H1 (cell line): ENCODE results near the gene RAP1A. TPM values are rescaled to one million over a fixed set of nuclear protein-coding genes. Genes with fewer than 3 reads are reported as not detected.

Experiments used
- CTCF ChIA-PET: fragments of 300-600 bp; sonication (Branson Sonifier 250); formaldehyde crosslinking; loops from one replicate; lab custom pipeline; 2021; ENCODE audit not compliant: partially characterized antibody; lab: Charles Lee
- POLR2A ChIA-PET: fragments of 300-600 bp; sonication (Branson Sonifier 250); formaldehyde crosslinking; loops from one replicate; lab custom pipeline; 2021; ENCODE audit warnings: inconsistent platforms; ENCODE audit not compliant: partially characterized antibody; lab: Charles Lee
- DNase-seq, 2 experiments: peaks; one replicate each; pipeline versions ENCODE4 v3.0.0 to v3.0.0-alpha.2; 2010 to 2022; ENCODE audit warnings: low spot score in 2 of 2, low read depth in 1 of 2, mixed read lengths in 1 of 2
- FAIRE-seq: peaks from 2 replicates; lab custom pipeline; 2011; peaks lifted over from hg19 to GRCh38; lab: Jason Lieb, UNC
- H2AFZ ChIP-seq: 2 replicates; pipeline ENCODE4 v1.8.1; 2012; ENCODE audit warnings: low read length, inconsistent platforms
- H2AK5ac ChIP-seq: 2 replicates; pipeline ENCODE4 v1.6.1; 2013; ENCODE audit warnings: low read depth, low read length
- H2BK120ac ChIP-seq: replicated peaks from 2 replicates; pipeline ENCODE3; 2013; ENCODE audit warnings: low read depth, low read length, inconsistent platforms
- H2BK12ac ChIP-seq: 2 replicates; pipeline ENCODE4 v1.6.1; 2013; ENCODE audit warnings: low read depth, low read length
- H2BK15ac ChIP-seq: 2 replicates; pipeline ENCODE4 v1.6.1; 2013; ENCODE audit warnings: low read length
- H2BK20ac ChIP-seq: 2 replicates; pipeline ENCODE4 v1.6.1; 2013; ENCODE audit warnings: low read length
- H2BK5ac ChIP-seq: 2 replicates; pipeline ENCODE4 v1.6.1; 2013; ENCODE audit warnings: low read depth, low read length
- H3K14ac ChIP-seq: 2 replicates; pipeline ENCODE4 v1.6.1; 2013; ENCODE audit warnings: inconsistent platforms; ENCODE audit not compliant: insufficient read length
- H3K18ac ChIP-seq: 2 replicates; pipeline ENCODE4 v1.6.1; 2013; ENCODE audit warnings: low read length; ENCODE audit errors: extremely low read depth
- H3K23ac ChIP-seq: 2 replicates; pipeline ENCODE4 v1.6.1; 2013; ENCODE audit warnings: inconsistent platforms; ENCODE audit not compliant: insufficient read length
- H3K23me2 ChIP-seq: 2 replicates; pipeline ENCODE4 v1.6.1; 2013; ENCODE audit warnings: low read depth, low read length
- H3K27ac ChIP-seq: 2 replicates; pipeline ENCODE4 v1.6.1; 2011; ENCODE audit warnings: low read depth, low read length, inconsistent platforms
- H3K27me3 ChIP-seq, 4 experiments: replicated peaks in 1 of 4; 1 replicate in 1 of 4; 2 replicates in 3 of 4; pipeline versions ENCODE4 v1.6.1 to v1.8.1; 2011 to 2013; ENCODE audit warnings: low read length in 3 of 4, mild to moderate bottlenecking in 3 of 4, inconsistent platforms in 2 of 4, mixed read lengths in 2 of 4, moderate library complexity in 1 of 4; ENCODE audit not compliant: control insufficient read depth in 3 of 4, insufficient read depth in 3 of 4; ENCODE audit errors: extremely low read depth in 1 of 4
- H3K36me3 ChIP-seq, 4 experiments: 2 replicates each; pipeline versions ENCODE4 v1.6.1 to v1.8.1; 2011 to 2013; ENCODE audit warnings: mild to moderate bottlenecking in 4 of 4, low read length in 3 of 4, moderate library complexity in 2 of 4, control low read depth in 1 of 4, inconsistent platforms in 1 of 4; ENCODE audit not compliant: insufficient read depth in 4 of 4, control insufficient read depth in 2 of 4
- H3K4ac ChIP-seq: replicated peaks from 2 replicates; pipeline ENCODE3; 2013; ENCODE audit warnings: low read length, low read depth, mixed read lengths, inconsistent platforms; ENCODE audit not compliant: insufficient read length
- H3K4me1 ChIP-seq, 4 experiments: replicated peaks in 1 of 4; 1 replicate in 1 of 4; 2 replicates in 3 of 4; pipeline versions ENCODE4 v1.6.1 to v1.8.1; 2011 to 2013; ENCODE audit warnings: low read length in 3 of 4, inconsistent platforms in 2 of 4, mixed read lengths in 1 of 4; ENCODE audit not compliant: insufficient read depth in 4 of 4, control insufficient read depth in 3 of 4
- H3K4me2 ChIP-seq, 2 experiments: 2 replicates each; pipeline versions ENCODE4 v1.6.1 to v1.8.1; 2011 to 2013; ENCODE audit warnings: low read depth in 2 of 2, low read length in 2 of 2, control low read depth in 1 of 2, inconsistent platforms in 1 of 2, mild to moderate bottlenecking in 1 of 2; ENCODE audit not compliant: insufficient read depth in 1 of 2
- H3K4me3 ChIP-seq, 4 experiments: fragments of 200-600, 300-600 bp in 1 of 4; sonication (generic), shearing (Covaris generic), sonication (Bioruptor Twin) in 1 of 4; 2 replicates each; pipeline versions ENCODE4 v1.5.1 to v1.8.1; 2011 to 2016; ENCODE audit warnings: low read length in 4 of 4, low read depth in 3 of 4, control low read depth in 2 of 4, inconsistent platforms in 2 of 4, mild to moderate bottlenecking in 2 of 4, mixed read lengths in 1 of 4, moderate library complexity in 1 of 4; ENCODE audit not compliant: insufficient read depth in 2 of 4; ENCODE audit errors: extremely low read depth in 1 of 4
- H3K56ac ChIP-seq: replicated peaks from 2 replicates; pipeline ENCODE3; 2013; ENCODE audit warnings: low read depth, mild to moderate bottlenecking, mixed read lengths, low read length, inconsistent platforms; ENCODE audit not compliant: insufficient read length
- H3K79me1 ChIP-seq: 2 replicates; pipeline ENCODE4 v1.6.1; 2013; ENCODE audit warnings: low read depth, low read length, control low read depth
- H3K79me2 ChIP-seq, 2 experiments: 2 replicates each; pipeline versions ENCODE4 v1.6.1 to v1.8.1; 2012 to 2013; ENCODE audit warnings: low read length in 2 of 2, mild to moderate bottlenecking in 2 of 2, inconsistent platforms in 1 of 2; ENCODE audit not compliant: insufficient read depth in 2 of 2, control insufficient read depth in 1 of 2
- H3K9ac ChIP-seq, 4 experiments: replicated peaks in 1 of 4; 1 replicate in 1 of 4; 2 replicates in 3 of 4; pipeline versions ENCODE4 v1.6.1 to v1.8.1; 2011 to 2013; ENCODE audit warnings: low read depth in 3 of 4, low read length in 3 of 4, control low read depth in 2 of 4, mild to moderate bottlenecking in 2 of 4, moderate library complexity in 2 of 4, inconsistent platforms in 1 of 4; ENCODE audit errors: extremely low read depth in 1 of 4
- H3K9me3 ChIP-seq, 2 experiments: 2 replicates each; pipeline versions ENCODE4 v1.6.1 to v1.8.1; 2012 to 2013; ENCODE audit warnings: mild to moderate bottlenecking in 2 of 2, moderate library complexity in 2 of 2, control low read depth in 1 of 2, inconsistent platforms in 1 of 2, low read depth in 1 of 2, low read length in 1 of 2, mixed read lengths in 1 of 2; ENCODE audit not compliant: insufficient read depth in 2 of 2
- H4K20me1 ChIP-seq, 2 experiments: replicated peaks in 1 of 2; 2 replicates each; pipeline versions ENCODE3 to v1.8.1; 2011 to 2013; ENCODE audit warnings: inconsistent platforms in 2 of 2, low read length in 2 of 2, mild to moderate bottlenecking in 1 of 2; ENCODE audit not compliant: insufficient read depth in 2 of 2, control insufficient read depth in 1 of 2
- H4K5ac ChIP-seq: 2 replicates; pipeline ENCODE4 v1.6.1; 2013; ENCODE audit warnings: low read length, low read depth, mixed read lengths, inconsistent platforms; ENCODE audit not compliant: insufficient read length
- H4K8ac ChIP-seq: 2 replicates; pipeline ENCODE4 v1.8.0; 2013; ENCODE audit warnings: mild to moderate bottlenecking, moderate library complexity, low read length, inconsistent platforms; ENCODE audit not compliant: insufficient read depth; ENCODE audit errors: extremely low read depth
- H4K91ac ChIP-seq: replicated peaks from 2 replicates; pipeline ENCODE3; 2013; ENCODE audit warnings: low read length, mixed read lengths, inconsistent platforms; ENCODE audit not compliant: insufficient read length
- BACH1 ChIP-seq: IDR thresholded peaks from 2 replicates; pipeline ENCODE4 v1.6.1; 2012; ENCODE audit warnings: low read length, improper control_type of control experiment
- KDM5A ChIP-seq: fragments of 200-600 bp; IDR thresholded peaks from 2 replicates; pipeline ENCODE4 v1.7.1; 2012; ENCODE audit warnings: mild to moderate bottlenecking, low read length, inconsistent platforms, mixed read lengths
- POLR2AphosphoS5 ChIP-seq: IDR thresholded peaks from 2 replicates; pipeline ENCODE4 v1.6.1; 2011; ENCODE audit warnings: low read depth, low read length
- RAD21 ChIP-seq, 2 experiments: IDR thresholded peaks in 1 of 2; conservative IDR thresholded peaks in 1 of 2; 2 replicates each; pipeline ENCODE4 v1.6.1; 2011; ENCODE audit warnings: low read depth in 2 of 2, low read length in 2 of 2, improper control_type of control experiment in 1 of 2, inconsistent platforms in 1 of 2, mild to moderate bottlenecking in 1 of 2, moderate library complexity in 1 of 2
- RNF2 ChIP-seq: fragments of 200-900, 300-1000 bp; sonication (generic); IDR thresholded peaks from 2 replicates; pipeline ENCODE4 v1.7.1; 2016; ENCODE audit warnings: borderline replicate concordance, low read depth, mild to moderate bottlenecking, antibody characterized with exemption, low read length; ENCODE audit not compliant: poor library complexity, severe bottlenecking; ENCODE audit errors: missing control alignments
- TAF7 ChIP-seq: optimal IDR thresholded peaks from 2 replicates; pipeline ENCODE3; 2011; ENCODE audit warnings: low read depth, mild to moderate bottlenecking, inconsistent platforms, low read length, moderate library complexity, borderline replicate concordance
- TBP ChIP-seq: IDR thresholded peaks from 2 replicates; pipeline ENCODE4 v1.6.1; 2011; ENCODE audit warnings: low read depth, low read length, improper control_type of control experiment
- WGBS, 2 experiments: shearing (Covaris generic) in 1 of 2; methylation state at CpG; one replicate each; pipeline versions ENCODE4 v1.1.6 to v1.1.7; 2013 to 2015; ENCODE audit warnings: low lambda C conversion rate in 2 of 2, mixed read lengths in 2 of 2, inconsistent platforms in 1 of 2, low coverage in 1 of 2, missing lambda C conversion rate in 1 of 2; ENCODE audit not compliant: insufficient replicate concordance in 2 of 2, insufficient coverage in 1 of 2, insufficient read length in 1 of 2; ENCODE audit errors: extremely low coverage in 1 of 2, missing lambda C conversion rate in 1 of 2; 5-methylcytosine and 5-hydroxymethylcytosine counted together
- polyA plus RNA-seq, 7 experiments: library from polyadenylated mRNA; depleted of rRNA in 3 of 7; stranded (reverse) in 5 of 7; unstranded in 2 of 7; fragments of >200 nt in 5 of 7; fragments of 200-250 nt in 2 of 7; gene quantifications; 1 replicate in 5 of 7; 2 replicates in 1 of 7; 4 replicates in 1 of 7; pipeline versions ENCODE4 v1.2.1 to v1.2.3, GENCODE V29; 2011 to 2013; ENCODE audit warnings: missing spikeins in 2 of 7, mixed read lengths in 2 of 7
- total RNA-seq: library from RNA; stranded (reverse); fragmentation: NEBNext Ultra II Directional; extraction: Animal tissue kit (Norgen Biotek cat#: 25700); gene quantifications from 2 replicates; pipeline ENCODE4 v1.2.1, GENCODE V29; 2021

Gene RAP1A
- total and polyA plus RNA-seq, 2 of the 8 experiments (the other 6 are each of a cell fraction or from before 2014, with no cell fraction given), result 10.9 to 35.8 TPM

- H3K4me1 ChIP-seq, result peaks cover 0 to 5% (median 2%) of the 10 kb centered on the region in 4 experiments; a peak in 2 of 7 replicates
- 64% methylated on average over 1 of the region's 1 CpG; no CpG with 5 or more reads in 1 of the 2 experiments for WGBS, 2 experiments
Observed at GRCh38 chr1:111644506-111644905, 24.9 kb downstream of the RAP1A start.

More at GRCh38 chr1:111644506-111644905, 24.9 kb downstream of the RAP1A start:
- Histone ChIP-seq H3K18ac (no peak overlapping the region), H3K36me3 (no peaks in the 10 kb centered on the region; a peak in 1 of 8 replicates), H3K23ac (no peak overlapping the region), H2AK5ac (no peak overlapping the region), H2BK120ac (no peak overlapping the region), H4K91ac (no peak overlapping the region), H3K79me1 (no peaks in the 10 kb centered on the region), H3K27me3 (no peaks in the 10 kb centered on the region), H3K4ac (no peak overlapping the region), H3K56ac (no peak overlapping the region), H4K8ac (no peak overlapping the region), H3K9me3 (peaks cover 3 to 4% of the 10 kb centered on the region in 2 experiments; a peak in 2 of 4 replicates), H4K5ac (no peak overlapping the region), H3K79me2 (peaks cover 3 to 72% of the 10 kb centered on the region in 2 experiments; a peak in 3 of 4 replicates), H3K27ac (no peak overlapping the region), H2BK20ac (no peak overlapping the region), H2BK5ac (no peak overlapping the region), H3K4me2 (no peak overlapping the region), H2AFZ (no peak overlapping the region), H3K9ac (no peak overlapping the region), H2BK15ac (no peak overlapping the region), H3K4me3 (no peak overlapping the region), H3K23me2 (no peaks in the 10 kb centered on the region), H2BK12ac (no peak overlapping the region), H3K14ac (no peak overlapping the region), H4K20me1 (peaks cover 0 to 5% of the 10 kb centered on the region in 2 experiments)
- ChIA-PET CTCF (interaction anchor here (0.8 to 1.4 kb wide), 5 partner anchors 44 to 167 kb away, joined by 3 to 9 read pairs (median 3); no protein-coding TSS in a partner anchor), POLR2A (interaction anchor here (1.1 kb wide), 1 partner anchor 14 kb away, joined by 3 read pairs; no protein-coding TSS in a partner anchor)
- FAIRE-seq (no peak), DNase-seq (no peak)
- TF ChIP-seq TAF7 (no peak), RAD21 (IDR thresholded peaks at IDR 0.05 in 1 of 2, conservative IDR thresholded peaks at IDR 0.05 in 1 of 2; ENCODE audit: low read depth in 2 of 2, low read length in 2 of 2) (no peak), KDM5A (no peak), TBP (no peak), BACH1 (no peak), RNF2 (no peak), POLR2AphosphoS5 (no peak)
